GM10266 (cell line): ENCODE results near the gene MET.
"Not testable (repeated sequence)": the region's sequence is repeated elsewhere in the genome, so short reads cannot be mapped to it uniquely, and the experiment has no call there.

Source experiments
- DNase-seq: peaks from one replicate; pipeline ENCODE4 v3.0.0; 2012; ENCODE audit errors: extremely low spot score
- TF ChIP-seq, protein P1 (sequence below): IDR thresholded peaks from 2 replicates; pipeline ENCODE4 v1.5.1; 2012; ENCODE audit warnings: mild to moderate bottlenecking, low read depth; ENCODE audit not compliant: control insufficient read depth, insufficient read depth; ENCODE audit errors: missing control alignments

MET gene

DNA sequence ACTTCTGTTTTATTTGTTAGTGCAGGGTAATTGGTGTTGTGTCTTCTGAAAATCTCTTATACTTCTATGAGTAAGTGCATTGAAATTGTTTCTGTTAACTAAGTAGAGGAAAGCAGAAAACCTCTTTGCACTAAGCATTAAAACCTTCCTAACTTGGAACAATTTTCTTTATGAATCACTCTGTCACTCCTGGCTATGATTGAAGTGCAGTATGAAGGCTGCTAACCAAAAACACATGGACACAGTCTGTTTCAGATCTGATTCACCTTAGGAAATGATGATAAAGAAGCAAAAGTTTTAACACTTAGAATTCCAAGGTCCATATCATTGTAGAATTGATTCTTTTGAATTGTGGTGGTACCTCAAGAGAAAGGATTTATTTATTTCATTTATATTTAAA lies 41.9 kb downstream of the MET start:
- DNase-seq = no peak
- TF ChIP-seq, protein P1, sequence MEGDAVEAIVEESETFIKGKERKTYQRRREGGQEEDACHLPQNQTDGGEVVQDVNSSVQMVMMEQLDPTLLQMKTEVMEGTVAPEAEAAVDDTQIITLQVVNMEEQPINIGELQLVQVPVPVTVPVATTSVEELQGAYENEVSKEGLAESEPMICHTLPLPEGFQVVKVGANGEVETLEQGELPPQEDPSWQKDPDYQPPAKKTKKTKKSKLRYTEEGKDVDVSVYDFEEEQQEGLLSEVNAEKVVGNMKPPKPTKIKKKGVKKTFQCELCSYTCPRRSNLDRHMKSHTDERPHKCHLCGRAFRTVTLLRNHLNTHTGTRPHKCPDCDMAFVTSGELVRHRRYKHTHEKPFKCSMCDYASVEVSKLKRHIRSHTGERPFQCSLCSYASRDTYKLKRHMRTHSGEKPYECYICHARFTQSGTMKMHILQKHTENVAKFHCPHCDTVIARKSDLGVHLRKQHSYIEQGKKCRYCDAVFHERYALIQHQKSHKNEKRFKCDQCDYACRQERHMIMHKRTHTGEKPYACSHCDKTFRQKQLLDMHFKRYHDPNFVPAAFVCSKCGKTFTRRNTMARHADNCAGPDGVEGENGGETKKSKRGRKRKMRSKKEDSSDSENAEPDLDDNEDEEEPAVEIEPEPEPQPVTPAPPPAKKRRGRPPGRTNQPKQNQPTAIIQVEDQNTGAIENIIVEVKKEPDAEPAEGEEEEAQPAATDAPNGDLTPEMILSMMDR = no peak

DNA sequence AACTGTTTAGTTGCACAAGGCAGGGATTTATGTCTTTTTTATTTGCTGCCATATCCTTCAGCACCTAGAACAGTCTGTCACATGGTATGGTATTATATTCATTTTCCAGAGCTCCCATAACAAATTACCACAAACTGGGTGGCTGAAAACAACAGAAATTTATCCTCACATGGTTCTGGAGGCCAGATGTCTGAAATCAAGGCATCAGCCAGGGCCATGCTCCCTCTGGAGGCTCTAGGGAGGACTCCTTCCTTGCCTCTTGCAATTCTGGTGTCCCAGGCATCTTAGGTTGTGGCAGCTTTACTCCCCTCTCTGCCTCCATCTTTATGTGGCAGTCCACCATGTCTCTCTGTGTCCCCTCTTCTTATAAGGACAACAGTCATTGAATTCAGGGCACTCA lies 43.1 kb downstream of the MET start:
- TF ChIP-seq, protein P1 = no peak

DNA sequence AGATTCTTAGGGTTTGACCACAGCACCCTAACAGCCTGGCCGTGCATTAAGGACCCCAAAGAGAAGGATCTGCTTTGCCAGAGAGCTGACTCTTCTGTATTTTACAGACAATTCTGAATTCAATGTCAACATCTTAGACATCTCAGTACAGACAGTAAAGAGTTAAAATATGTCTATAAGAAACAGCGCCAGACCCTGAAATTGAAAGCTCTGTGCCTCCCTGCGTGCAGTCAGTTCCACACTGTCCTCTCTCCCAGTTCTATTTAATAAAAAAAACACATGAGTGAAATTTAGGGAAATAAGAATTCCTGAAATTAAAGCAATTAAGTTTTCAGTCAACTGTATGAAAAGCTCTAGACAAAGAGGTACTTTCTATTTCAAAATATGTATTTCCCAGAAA lies 45.1 kb downstream of the MET start:
- TF ChIP-seq, protein P1 = no peak
- no peak for DNase-seq

More for the DNA sequence above, 43.1 kb downstream of the MET start:
- no peak for DNase-seq

DNA sequence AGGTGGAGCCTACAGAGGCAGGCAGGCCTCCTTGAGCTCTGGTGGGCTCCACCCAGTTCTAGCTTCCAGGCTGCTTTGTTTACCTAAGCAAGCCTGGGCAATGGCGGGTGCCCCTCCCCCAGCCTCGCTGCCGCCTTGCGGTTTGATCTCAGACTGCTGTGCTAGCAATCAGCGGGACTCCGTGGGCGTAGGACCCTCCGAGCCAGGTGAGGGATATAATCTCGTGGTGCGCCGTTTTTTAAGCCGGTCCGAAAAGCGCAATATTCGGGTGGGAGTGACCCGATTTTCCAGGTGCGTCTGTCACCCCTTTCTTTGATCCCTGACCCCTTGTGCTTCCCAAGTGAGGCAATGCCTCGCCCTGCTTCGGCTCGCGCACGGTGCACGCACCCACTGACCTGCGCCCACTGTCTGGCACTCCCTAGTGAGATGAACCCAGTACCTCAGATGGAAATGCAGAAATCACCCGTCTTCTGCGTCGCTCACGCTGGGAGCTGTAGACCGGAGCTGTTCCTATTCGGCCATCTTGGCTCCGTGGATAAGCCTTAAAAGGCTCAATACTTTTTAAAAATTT lies 52.0 kb downstream of the MET start:
- not testable (repeated sequence) for DNase-seq

DNA sequence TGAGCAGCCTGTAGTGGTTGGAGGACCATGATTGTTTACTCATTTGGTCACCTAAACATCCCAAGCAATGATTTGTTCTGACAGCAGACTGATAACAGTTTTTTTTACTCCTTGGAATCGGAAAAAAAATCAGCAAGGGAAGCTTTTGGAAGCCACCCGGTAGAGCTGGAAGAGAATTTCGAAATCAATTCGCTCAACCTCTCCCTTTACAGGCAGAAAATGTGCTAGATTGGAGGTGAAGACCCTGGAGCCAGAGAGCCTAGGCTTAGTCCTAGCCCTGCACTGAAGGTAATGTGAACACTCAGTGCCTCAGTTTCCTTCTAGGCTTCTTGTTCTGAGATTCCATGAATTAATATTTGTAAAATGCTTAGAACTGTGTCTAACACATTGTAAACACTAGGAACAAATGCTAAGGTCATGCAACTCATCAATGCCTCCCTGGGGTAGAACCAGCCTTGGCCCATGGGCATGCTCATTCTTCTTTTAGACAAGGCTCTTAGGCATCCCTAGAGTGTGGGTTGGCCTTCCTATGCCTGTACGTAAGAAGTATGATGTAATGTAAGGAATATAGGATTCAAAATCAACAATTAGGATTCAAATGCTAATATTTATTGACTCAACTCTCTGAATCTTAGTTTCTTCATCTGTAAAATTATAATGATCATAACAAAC lies 52.7 kb downstream of the MET start:
- no peak for DNase-seq

DNA sequence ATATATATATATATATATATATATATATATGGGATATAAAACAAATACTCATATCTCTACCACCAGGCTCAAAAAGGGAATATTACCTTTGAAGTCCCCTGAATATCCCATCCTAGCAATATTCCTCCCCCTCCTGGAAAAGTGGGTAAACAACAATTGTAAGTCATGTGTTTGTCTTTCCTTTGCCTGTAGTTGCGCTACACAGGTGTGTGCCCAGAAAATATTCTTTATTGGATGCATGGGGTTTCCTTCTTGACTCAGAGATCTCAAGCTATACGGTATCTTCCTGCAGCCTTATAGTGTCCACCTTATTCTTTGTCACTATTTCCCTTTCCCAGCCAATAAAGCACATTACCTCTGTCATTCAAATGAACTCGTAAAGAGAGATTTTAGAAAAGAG lies 54.2 kb downstream of the MET start:
- no peak for DNase-seq
- TF ChIP-seq, protein P1 = no peak

More for the DNA sequence above, 52.7 kb downstream of the MET start:
- TF ChIP-seq, protein P1 = no peak

DNA sequence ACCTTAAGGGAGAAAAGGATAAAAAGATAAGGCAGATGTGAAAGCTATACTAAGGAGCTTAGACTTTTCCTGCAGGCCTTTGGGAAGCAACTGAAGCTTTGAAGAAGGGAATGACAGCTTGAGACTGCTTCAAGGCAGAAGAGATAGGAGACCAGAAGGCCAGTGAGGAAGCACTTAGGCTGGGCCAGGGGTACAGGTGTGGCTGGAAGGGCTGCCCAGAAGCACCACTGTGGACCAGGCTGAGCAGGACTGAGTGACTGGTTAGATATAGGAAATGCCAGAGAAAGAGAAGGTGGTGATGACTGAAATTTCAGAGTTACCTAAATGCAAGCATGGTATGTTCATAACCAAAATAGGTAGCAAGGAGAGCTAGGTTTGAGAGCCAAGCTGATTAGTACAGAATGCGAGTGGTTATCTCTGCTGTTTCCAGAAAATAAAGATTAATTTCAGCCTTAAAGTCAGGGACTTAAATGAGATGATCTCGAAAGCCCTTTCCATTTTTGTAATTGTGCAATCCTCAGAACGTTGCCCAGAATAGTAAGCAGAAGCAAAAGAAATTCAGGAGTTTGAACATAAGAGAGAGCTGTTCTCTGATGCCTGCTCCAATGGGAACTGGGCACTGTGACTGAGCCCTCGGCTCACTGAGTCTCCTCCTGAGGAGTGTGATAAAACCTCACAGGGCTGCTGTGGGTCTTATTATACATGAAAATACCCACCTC lies 54.9 kb downstream of the MET start:
- TF ChIP-seq, protein P1 = no peak
- no peak for DNase-seq
